Kidney epithelial cell (primary cell): Measurements from ENCODE around the gene PADI1. TPM values are rescaled to one million over a fixed set of nuclear protein-coding genes. Genes with fewer than 3 reads are reported as not detected.
A peak's percentile ranks its signal among the peaks of the same experiment; 100 is the strongest.

Experiments used
- DNase-seq: peaks from one replicate; pipeline ENCODE4 v3.0.0-alpha.2; 2010; ENCODE audit warnings: low read depth
- H3K27me3 ChIP-seq: 2 replicates; pipeline ENCODE4 v1.6.0; 2011; ENCODE audit warnings: low read length; ENCODE audit not compliant: control insufficient read depth, insufficient read depth
- H3K36me3 ChIP-seq: 2 replicates; pipeline ENCODE4 v1.5.1; 2011; ENCODE audit warnings: low read length; ENCODE audit not compliant: control insufficient read depth, insufficient read depth
- H3K4me3 ChIP-seq: 2 replicates; pipeline ENCODE4 v1.5.1; 2011; ENCODE audit warnings: low read depth, mild to moderate bottlenecking, control low read depth, low read length
- CTCF ChIP-seq: IDR thresholded peaks from 2 replicates; pipeline ENCODE4 v1.5.1; 2011; ENCODE audit warnings: mild to moderate bottlenecking, moderate library complexity, low read length, control low read depth, inconsistent platforms; ENCODE audit not compliant: insufficient read depth, poor library complexity, severe bottlenecking
- total RNA-seq: library from RNA; depleted of rRNA; stranded (reverse); fragments of >200 nt; gene quantifications from 2 replicates; pipeline ENCODE4 v1.2.3, GENCODE V29; 2015

PADI1 gene
- total RNA-seq, 1 donor from 2014 or later, result 2.4 TPM

DNA sequence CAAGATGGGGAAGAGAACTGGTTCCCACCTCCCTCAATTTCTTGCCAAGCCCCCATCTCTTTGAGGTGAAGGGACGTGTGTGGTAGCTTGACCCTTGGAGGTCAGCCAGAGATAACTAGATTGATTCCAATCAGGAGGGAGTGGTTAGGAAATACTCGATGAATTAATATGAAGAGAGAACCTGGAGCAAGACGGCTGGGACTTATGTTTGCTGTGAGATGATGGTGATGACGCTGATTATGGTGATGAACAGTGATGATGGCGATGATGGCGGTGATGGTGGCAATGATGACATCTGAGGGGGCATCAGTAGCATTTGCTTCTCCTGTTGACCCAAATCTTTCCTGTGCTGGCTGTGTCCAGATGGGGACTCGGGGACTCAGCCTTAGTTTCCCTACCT, 724 bp downstream of the PADI1 start:
- no peak for TF ChIP-seq CTCF
- H3K36me3 ChIP-seq, result no peaks in the 10 kb centered on the region
- no peak for DNase-seq
- H3K27me3 ChIP-seq, result no peaks in the 10 kb centered on the region
- H3K4me3 ChIP-seq, result no peak overlapping the region

GRCh38 chr1:17206196-17206595, 1.3 kb downstream of the PADI1 start:
- no peak overlapping the region for H3K4me3 ChIP-seq
- no peak for TF ChIP-seq CTCF
- no peaks in the 10 kb centered on the region for H3K27me3 ChIP-seq
- H3K36me3 ChIP-seq, result no peaks in the 10 kb centered on the region
- no peak for DNase-seq

GRCh38 chr1:17207046-17207445, 2.1 kb downstream of the PADI1 start:
- Histone ChIP-seq H3K36me3 (no peaks in the 10 kb centered on the region), H3K27me3 (no peaks in the 10 kb centered on the region), H3K4me3 (no peak overlapping the region)
- no peak for DNase-seq
- no peak for TF ChIP-seq CTCF

- no peak for DNase-seq
- TF ChIP-seq CTCF, result no peak
- H3K27me3 ChIP-seq, result no peaks in the 10 kb centered on the region
- no peak overlapping the region for H3K4me3 ChIP-seq
- H3K36me3 ChIP-seq, result no peaks in the 10 kb centered on the region
Measured at GRCh38 chr1:17207540-17207939, 2.6 kb downstream of the PADI1 start.

DNA sequence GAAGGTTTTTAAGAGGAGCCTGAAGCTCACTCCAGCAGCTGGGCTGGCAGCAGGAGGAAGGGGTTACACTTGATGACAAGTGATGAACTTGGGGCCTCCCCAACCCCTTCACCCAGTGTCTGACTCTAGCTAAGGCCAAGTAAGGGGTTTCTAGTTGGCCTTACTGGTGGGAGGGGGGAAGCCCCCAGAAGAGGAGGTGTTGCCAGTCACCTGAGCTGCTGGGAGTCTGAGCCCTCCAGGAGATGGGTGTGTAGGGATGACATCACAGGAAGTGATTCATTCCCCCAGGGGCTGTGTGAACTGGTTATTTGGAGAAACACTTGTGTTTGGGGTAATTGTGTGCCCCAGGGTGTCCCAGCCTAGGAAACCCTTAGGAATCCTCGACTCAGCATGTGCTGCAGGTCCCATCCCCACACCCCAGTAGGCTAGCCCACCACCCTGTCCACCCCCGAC, 3.1 kb downstream of the PADI1 start:
- TF ChIP-seq CTCF, result no peak
- no peaks in the 10 kb centered on the region for H3K36me3 ChIP-seq
- H3K4me3 ChIP-seq, result no peak overlapping the region
- no peaks in the 10 kb centered on the region for H3K27me3 ChIP-seq
- DNase-seq, result peak; percentile 70

DNA sequence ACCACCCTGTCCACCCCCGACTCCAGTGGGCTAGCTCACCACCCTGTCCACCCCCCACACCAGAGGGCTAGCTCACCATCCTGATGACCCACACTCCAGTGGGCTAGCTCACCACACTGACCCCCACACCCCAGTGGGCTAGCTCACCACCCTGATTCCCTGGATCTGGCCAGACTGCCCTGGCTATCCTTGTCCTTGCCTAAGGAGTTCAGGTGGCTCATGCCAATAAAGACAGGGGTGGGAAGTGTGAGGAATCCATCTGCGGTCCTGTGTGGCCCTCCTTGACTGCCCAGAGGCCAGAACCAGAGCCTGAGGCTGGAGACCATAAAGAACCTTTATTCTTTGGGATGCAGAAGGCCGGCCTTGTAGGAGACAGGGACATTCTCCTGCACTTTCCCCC, 3.6 kb downstream of the PADI1 start:
- H3K27me3 ChIP-seq, result no peaks in the 10 kb centered on the region
- no peak overlapping the region for H3K4me3 ChIP-seq
- no peak for DNase-seq
- no peak for TF ChIP-seq CTCF
- no peaks in the 10 kb centered on the region for H3K36me3 ChIP-seq
